WTC11 (cell line): ENCODE data around the gene RASGRF2. TPM values are rescaled to one million over a fixed set of nuclear protein-coding genes. Genes with fewer than 3 reads are reported as not detected.

Experiments used
- ATAC-seq: fragments of 200-7000 bp; cut with Tn5 transposase; 2 replicates; pipeline ENCODE4 v1.10.0; 2021; ENCODE audit warnings: mild to moderate bottlenecking, moderate library complexity
- CTCF ChIA-PET: fragments of 300-600 bp; sonication (Branson Sonifier 250); formaldehyde crosslinking; loops from one replicate; lab custom pipeline; 2021; ENCODE audit warnings: antibody characterized with exemption; lab: Charles Lee
- POLR2A ChIA-PET: fragments of 350-600 bp; sonication (Branson Sonifier 250); formaldehyde crosslinking; loops from one replicate; lab custom pipeline; 2021; ENCODE audit warnings: antibody characterized with exemption; lab: Charles Lee
- DNase-seq: peaks from one replicate; pipeline ENCODE4 v3.0.0; 2021; ENCODE audit warnings: low spot score
- H3K27ac Mint-ChIP-seq: 2 replicates; pipeline ENCODE4 v1.8.0; 2021; ENCODE audit warnings: mixed read lengths
- H3K27me3 Mint-ChIP-seq: 2 replicates; pipeline ENCODE4 v1.8.0; 2021; ENCODE audit warnings: low read depth, mild to moderate bottlenecking, moderate library complexity, mixed read lengths
- H3K36me3 Mint-ChIP-seq: 2 replicates; pipeline ENCODE4 v1.8.0; 2021; ENCODE audit warnings: mixed read lengths
- H3K4me1 Mint-ChIP-seq: 2 replicates; pipeline ENCODE4 v1.8.0; 2022; ENCODE audit warnings: mixed read lengths
- H3K4me3 Mint-ChIP-seq: 2 replicates; pipeline ENCODE4 v1.8.0; 2021; ENCODE audit warnings: mild to moderate bottlenecking, moderate library complexity, mixed read lengths
- H3K9me3 Mint-ChIP-seq: 2 replicates; pipeline ENCODE4 v1.8.0; 2021; ENCODE audit warnings: mixed read lengths
- CREM ChIP-seq: sonication (generic); formaldehyde crosslinking; IDR thresholded peaks from 2 replicates; pipeline ENCODE4 v1.8.1; 2022; ENCODE audit warnings: mild to moderate bottlenecking, missing genetic modification reagents, moderate library complexity
- GTF2I ChIP-seq: fragments of 250-450 bp; sonication (Bioruptor Pico); conservative IDR thresholded peaks from 2 replicates; pipeline ENCODE4 v1.4.0; 2021; ENCODE audit warnings: mild to moderate bottlenecking
- IRF2 ChIP-seq: sonication (generic); formaldehyde crosslinking; IDR thresholded peaks from 2 replicates; pipeline ENCODE4 v1.8.0; 2022; ENCODE audit warnings: low read depth, missing genetic modification reagents, borderline replicate concordance
- MYBL2 ChIP-seq: sonication (generic); formaldehyde crosslinking; IDR thresholded peaks from 2 replicates; pipeline ENCODE4 v1.8.1; 2023; ENCODE audit warnings: mild to moderate bottlenecking, moderate library complexity, missing genetic modification reagents
- NFYB ChIP-seq: sonication (generic); formaldehyde crosslinking; conservative IDR thresholded peaks from 2 replicates; pipeline ENCODE4 v1.8.0; 2022; ENCODE audit warnings: low read depth, missing genetic modification reagents
- NR3C1 ChIP-seq: sonication (generic); formaldehyde crosslinking; conservative IDR thresholded peaks from 2 replicates; pipeline ENCODE4 v1.8.1; 2023; ENCODE audit warnings: low read depth, mild to moderate bottlenecking, missing genetic modification reagents
- SP1 ChIP-seq: sonication (generic); formaldehyde crosslinking; conservative IDR thresholded peaks from 2 replicates; pipeline ENCODE4 v1.8.1; 2022; ENCODE audit warnings: missing genetic modification reagents
- TEAD1 ChIP-seq: sonication (generic); formaldehyde crosslinking; IDR thresholded peaks from 2 replicates; pipeline ENCODE4 v1.8.0; 2022; ENCODE audit warnings: mild to moderate bottlenecking, missing genetic modification reagents
- ZNF232 ChIP-seq: sonication (generic); formaldehyde crosslinking; IDR thresholded peaks from 2 replicates; pipeline ENCODE4 v1.8.0; 2022; ENCODE audit warnings: mild to moderate bottlenecking, missing genetic modification reagents
- ZNF317 ChIP-seq: sonication (generic); formaldehyde crosslinking; IDR thresholded peaks from 2 replicates; pipeline ENCODE4 v1.8.1; 2023; ENCODE audit warnings: low read depth, mild to moderate bottlenecking, moderate library complexity, missing genetic modification reagents, borderline replicate concordance
- total RNA-seq: library from RNA; stranded (reverse); gene quantifications from 3 replicates; pipeline ENCODE4 v1.2.3, GENCODE V29; 2021
- TF ChIP-seq, protein P1 (sequence below): sonication (generic); formaldehyde crosslinking; IDR thresholded peaks from 2 replicates; pipeline ENCODE4 v1.8.1; 2023; ENCODE audit warnings: mild to moderate bottlenecking, missing genetic modification reagents, borderline replicate concordance
- TF ChIP-seq, protein P2 (sequence below): sonication (generic); formaldehyde crosslinking; IDR thresholded peaks from 2 replicates; pipeline ENCODE4 v1.8.0; 2023; ENCODE audit warnings: missing genetic modification reagents
- TF ChIP-seq, protein P3 (sequence below): sonication (generic); formaldehyde crosslinking; IDR thresholded peaks from 2 replicates; pipeline ENCODE4 v1.8.0; 2022; ENCODE audit warnings: mild to moderate bottlenecking, missing genetic modification reagents
- TF ChIP-seq, protein P4 (sequence below): sonication (generic); formaldehyde crosslinking; conservative IDR thresholded peaks from 2 replicates; pipeline ENCODE4 v1.8.1; 2023; ENCODE audit warnings: mild to moderate bottlenecking, low read depth, missing genetic modification reagents, moderate library complexity
- TF ChIP-seq, protein P5 (sequence below): sonication (generic); formaldehyde crosslinking; IDR thresholded peaks from 2 replicates; pipeline ENCODE4 v1.8.0; 2022; ENCODE audit warnings: missing genetic modification reagents

The RASGRF2 gene
- total RNA-seq, 1 experiment from 2014 or later = 17.6 TPM

DNA sequence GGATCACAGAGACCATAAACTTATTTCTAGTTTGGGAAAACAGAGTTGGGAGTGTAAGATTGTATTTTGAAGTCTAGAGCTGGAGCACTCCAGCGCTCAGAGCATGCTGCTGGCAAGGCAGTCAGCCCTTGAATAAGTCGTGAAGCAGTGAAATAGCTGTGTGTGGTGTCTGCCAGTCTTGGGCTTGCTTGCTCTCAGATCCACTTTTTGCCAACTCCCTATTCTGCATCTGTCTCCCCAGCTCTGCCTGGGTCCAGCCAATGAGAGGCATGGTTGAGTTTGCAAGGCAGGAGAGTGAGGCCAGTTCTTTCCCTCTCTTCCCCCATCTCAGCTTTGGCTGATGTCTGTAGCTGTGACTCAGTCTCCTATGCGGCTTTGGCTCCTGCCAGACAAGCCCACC, 23.3 kb upstream of the RASGRF2 start (continued):
- TF ChIP-seq, protein P1, sequence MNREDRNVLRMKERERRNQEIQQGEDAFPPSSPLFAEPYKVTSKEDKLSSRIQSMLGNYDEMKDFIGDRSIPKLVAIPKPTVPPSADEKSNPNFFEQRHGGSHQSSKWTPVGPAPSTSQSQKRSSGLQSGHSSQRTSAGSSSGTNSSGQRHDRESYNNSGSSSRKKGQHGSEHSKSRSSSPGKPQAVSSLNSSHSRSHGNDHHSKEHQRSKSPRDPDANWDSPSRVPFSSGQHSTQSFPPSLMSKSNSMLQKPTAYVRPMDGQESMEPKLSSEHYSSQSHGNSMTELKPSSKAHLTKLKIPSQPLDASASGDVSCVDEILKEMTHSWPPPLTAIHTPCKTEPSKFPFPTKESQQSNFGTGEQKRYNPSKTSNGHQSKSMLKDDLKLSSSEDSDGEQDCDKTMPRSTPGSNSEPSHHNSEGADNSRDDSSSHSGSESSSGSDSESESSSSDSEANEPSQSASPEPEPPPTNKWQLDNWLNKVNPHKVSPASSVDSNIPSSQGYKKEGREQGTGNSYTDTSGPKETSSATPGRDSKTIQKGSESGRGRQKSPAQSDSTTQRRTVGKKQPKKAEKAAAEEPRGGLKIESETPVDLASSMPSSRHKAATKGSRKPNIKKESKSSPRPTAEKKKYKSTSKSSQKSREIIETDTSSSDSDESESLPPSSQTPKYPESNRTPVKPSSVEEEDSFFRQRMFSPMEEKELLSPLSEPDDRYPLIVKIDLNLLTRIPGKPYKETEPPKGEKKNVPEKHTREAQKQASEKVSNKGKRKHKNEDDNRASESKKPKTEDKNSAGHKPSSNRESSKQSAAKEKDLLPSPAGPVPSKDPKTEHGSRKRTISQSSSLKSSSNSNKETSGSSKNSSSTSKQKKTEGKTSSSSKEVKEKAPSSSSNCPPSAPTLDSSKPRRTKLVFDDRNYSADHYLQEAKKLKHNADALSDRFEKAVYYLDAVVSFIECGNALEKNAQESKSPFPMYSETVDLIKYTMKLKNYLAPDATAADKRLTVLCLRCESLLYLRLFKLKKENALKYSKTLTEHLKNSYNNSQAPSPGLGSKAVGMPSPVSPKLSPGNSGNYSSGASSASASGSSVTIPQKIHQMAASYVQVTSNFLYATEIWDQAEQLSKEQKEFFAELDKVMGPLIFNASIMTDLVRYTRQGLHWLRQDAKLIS (CRISPR knock-in tag) = no peak
- TF ChIP-seq NFYB (CRISPR knock-in tag) (no peak), NR3C1 (no peak), TEAD1 (CRISPR knock-in tag) (no peak), IRF2 (CRISPR knock-in tag) (no peak), SP1 (CRISPR knock-in tag) (no peak)
- TF ChIP-seq, all 79 proteins: peak for 0

DNA sequence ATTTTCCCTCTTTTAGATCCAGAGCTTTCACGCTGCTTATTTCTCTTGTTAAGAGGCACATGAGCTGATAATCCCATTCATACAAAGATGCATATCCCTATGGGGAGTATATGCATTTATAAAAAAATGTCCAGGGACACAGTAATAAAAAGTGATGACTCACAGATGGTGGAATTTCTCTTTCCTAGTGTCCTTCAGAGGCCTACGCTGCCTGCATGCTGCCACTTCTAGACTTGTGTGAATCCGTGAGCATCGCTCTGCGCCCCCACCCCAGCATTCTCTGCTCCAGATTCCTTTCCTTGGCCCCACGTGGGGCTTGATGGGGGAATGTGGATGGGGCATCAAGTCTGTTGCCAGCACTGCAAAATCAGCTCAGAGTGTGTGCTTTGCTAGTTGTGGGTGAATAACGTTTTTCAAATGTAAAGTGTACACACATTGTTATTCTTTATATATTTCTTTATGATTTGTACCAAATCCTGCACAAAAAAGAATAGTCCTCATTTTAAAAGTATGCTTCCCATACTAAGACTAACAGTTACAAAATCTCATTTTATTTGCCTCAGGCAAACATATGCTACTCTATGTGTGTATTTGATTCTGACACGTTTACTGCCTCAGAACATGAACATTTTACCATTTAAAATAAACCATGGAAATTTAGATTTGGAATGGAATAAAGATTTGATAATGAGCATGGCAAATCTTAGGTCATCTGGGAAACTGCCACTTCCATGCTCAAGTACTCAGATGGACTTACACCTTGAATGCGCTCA, 22.4 kb upstream of the RASGRF2 start:
- Mint-ChIP-seq H3K4me3 (no peak overlapping the region), H3K27me3 (no peaks in the 10 kb centered on the region; the same call in 1 of the 2 replicates), H3K4me1 (peaks cover 3% of the 10 kb centered on the region; the same call in 1 of the 2 replicates), H3K36me3 (no peaks in the 10 kb centered on the region), H3K9me3 (no peaks in the 10 kb centered on the region; the same call in 1 of the 2 replicates), H3K27ac (no peak overlapping the region)
- no peak for ATAC-seq
- POLR2A ChIA-PET = no interaction called here
- CTCF ChIA-PET = interaction anchor here (2.1 kb wide), 1 partner anchor 20 kb away, joined by 15 read pairs; no protein-coding TSS in a partner anchor
- DNase-seq = no peak
- TF ChIP-seq, protein P2, sequence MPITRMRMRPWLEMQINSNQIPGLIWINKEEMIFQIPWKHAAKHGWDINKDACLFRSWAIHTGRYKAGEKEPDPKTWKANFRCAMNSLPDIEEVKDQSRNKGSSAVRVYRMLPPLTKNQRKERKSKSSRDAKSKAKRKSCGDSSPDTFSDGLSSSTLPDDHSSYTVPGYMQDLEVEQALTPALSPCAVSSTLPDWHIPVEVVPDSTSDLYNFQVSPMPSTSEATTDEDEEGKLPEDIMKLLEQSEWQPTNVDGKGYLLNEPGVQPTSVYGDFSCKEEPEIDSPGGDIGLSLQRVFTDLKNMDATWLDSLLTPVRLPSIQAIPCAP (CRISPR knock-in tag) = no peak
- TF ChIP-seq, protein P3, sequence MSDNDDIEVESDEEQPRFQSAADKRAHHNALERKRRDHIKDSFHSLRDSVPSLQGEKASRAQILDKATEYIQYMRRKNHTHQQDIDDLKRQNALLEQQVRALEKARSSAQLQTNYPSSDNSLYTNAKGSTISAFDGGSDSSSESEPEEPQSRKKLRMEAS (CRISPR knock-in tag) = no peak
- no peak for TF ChIP-seq ZNF232 (CRISPR knock-in tag)
- no peak for TF ChIP-seq CREM (CRISPR knock-in tag)
- TF ChIP-seq, protein P4, sequence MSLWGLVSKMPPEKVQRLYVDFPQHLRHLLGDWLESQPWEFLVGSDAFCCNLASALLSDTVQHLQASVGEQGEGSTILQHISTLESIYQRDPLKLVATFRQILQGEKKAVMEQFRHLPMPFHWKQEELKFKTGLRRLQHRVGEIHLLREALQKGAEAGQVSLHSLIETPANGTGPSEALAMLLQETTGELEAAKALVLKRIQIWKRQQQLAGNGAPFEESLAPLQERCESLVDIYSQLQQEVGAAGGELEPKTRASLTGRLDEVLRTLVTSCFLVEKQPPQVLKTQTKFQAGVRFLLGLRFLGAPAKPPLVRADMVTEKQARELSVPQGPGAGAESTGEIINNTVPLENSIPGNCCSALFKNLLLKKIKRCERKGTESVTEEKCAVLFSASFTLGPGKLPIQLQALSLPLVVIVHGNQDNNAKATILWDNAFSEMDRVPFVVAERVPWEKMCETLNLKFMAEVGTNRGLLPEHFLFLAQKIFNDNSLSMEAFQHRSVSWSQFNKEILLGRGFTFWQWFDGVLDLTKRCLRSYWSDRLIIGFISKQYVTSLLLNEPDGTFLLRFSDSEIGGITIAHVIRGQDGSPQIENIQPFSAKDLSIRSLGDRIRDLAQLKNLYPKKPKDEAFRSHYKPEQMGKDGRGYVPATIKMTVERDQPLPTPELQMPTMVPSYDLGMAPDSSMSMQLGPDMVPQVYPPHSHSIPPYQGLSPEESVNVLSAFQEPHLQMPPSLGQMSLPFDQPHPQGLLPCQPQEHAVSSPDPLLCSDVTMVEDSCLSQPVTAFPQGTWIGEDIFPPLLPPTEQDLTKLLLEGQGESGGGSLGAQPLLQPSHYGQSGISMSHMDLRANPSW (CRISPR knock-in tag) = no peak
- TF ChIP-seq GTF2I (CRISPR knock-in tag) = no peak

DNA sequence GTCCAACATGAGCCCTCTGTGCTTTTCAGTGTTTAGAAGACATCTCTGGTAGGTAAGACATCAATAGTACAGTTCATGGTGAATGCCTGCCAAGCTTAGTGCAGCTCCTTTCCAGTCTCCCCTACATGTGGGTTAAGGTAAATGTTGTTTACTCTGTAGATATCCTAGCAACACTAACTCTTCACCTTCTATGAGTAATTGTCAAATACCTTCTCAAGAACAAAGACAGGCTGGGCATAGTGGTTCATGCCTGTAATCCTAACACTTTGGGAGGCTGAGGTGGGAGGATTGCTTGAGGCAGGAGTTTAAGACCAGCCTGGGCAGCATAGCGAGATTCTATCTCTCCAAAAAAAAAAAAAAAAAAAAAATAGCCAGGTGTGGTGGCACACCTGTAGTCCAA, 18.7 kb upstream of the RASGRF2 start:
- DNase-seq (no peak), ATAC-seq (no peak)
- H3K9me3 Mint-ChIP-seq = peaks cover 13% of the 10 kb centered on the region
- TF ChIP-seq, protein P5, sequence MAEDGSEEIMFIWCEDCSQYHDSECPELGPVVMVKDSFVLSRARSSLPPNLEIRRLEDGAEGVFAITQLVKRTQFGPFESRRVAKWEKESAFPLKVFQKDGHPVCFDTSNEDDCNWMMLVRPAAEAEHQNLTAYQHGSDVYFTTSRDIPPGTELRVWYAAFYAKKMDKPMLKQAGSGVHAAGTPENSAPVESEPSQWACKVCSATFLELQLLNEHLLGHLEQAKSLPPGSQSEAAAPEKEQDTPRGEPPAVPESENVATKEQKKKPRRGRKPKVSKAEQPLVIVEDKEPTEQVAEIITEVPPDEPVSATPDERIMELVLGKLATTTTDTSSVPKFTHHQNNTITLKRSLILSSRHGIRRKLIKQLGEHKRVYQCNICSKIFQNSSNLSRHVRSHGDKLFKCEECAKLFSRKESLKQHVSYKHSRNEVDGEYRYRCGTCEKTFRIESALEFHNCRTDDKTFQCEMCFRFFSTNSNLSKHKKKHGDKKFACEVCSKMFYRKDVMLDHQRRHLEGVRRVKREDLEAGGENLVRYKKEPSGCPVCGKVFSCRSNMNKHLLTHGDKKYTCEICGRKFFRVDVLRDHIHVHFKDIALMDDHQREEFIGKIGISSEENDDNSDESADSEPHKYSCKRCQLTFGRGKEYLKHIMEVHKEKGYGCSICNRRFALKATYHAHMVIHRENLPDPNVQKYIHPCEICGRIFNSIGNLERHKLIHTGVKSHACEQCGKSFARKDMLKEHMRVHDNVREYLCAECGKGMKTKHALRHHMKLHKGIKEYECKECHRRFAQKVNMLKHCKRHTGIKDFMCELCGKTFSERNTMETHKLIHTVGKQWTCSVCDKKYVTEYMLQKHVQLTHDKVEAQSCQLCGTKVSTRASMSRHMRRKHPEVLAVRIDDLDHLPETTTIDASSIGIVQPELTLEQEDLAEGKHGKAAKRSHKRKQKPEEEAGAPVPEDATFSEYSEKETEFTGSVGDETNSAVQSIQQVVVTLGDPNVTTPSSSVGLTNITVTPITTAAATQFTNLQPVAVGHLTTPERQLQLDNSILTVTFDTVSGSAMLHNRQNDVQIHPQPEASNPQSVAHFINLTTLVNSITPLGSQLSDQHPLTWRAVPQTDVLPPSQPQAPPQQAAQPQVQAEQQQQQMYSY (CRISPR knock-in tag) = no peak
- TF ChIP-seq ZNF317 (CRISPR knock-in tag) (no peak), MYBL2 (no peak)
- POLR2A ChIA-PET = interaction anchor here (0.7 kb wide), 1 partner anchor 26 kb away, joined by 5 read pairs; no protein-coding TSS in a partner anchor
- CTCF ChIA-PET = no interaction called here
- peaks cover 5% of the 10 kb centered on the region for H3K4me1 Mint-ChIP-seq
- no peak overlapping the region for H3K27ac Mint-ChIP-seq
- peaks cover 2% of the 10 kb centered on the region; the same call in 1 of the 2 replicates for H3K36me3 Mint-ChIP-seq
- no peaks in the 10 kb centered on the region for H3K27me3 Mint-ChIP-seq
- H3K4me3 Mint-ChIP-seq = no peak overlapping the region
